SH-SY5Y (cell line): Measurements from ENCODE around the gene WDR7.

Experiments
- GATA2 ChIP-seq: IDR thresholded peaks from 2 replicates; pipeline ENCODE4 v1.6.1; 2011; ENCODE audit warnings: mild to moderate bottlenecking, low read depth, low read length
- GATA3 ChIP-seq: IDR thresholded peaks from 2 replicates; pipeline ENCODE4 v1.6.1; 2011; ENCODE audit warnings: low read depth, mild to moderate bottlenecking, low read length, moderate library complexity

- no peak for TF ChIP-seq GATA2
- no peak for TF ChIP-seq GATA3
Measured at GRCh38 chr18:57015451-57015850, 364.3 kb downstream of the WDR7 start.
